Astrocyte (in vitro differentiated cells and primary cell): Measurements from ENCODE around the gene ACOX3.

Experiments
- EZH2 ChIP-seq: IDR thresholded peaks from 2 replicates; pipeline ENCODE4 v1.6.1; 2012; ENCODE audit warnings: mild to moderate bottlenecking, low read length, inconsistent platforms; ENCODE audit not compliant: insufficient read depth
- TF ChIP-seq, protein P1 (sequence below): IDR thresholded peaks from 2 replicates; pipeline ENCODE4 v1.5.1; 2011; ENCODE audit warnings: low read depth, mild to moderate bottlenecking, inconsistent platforms, low read length, moderate library complexity; ENCODE audit not compliant: insufficient read depth

DNA sequence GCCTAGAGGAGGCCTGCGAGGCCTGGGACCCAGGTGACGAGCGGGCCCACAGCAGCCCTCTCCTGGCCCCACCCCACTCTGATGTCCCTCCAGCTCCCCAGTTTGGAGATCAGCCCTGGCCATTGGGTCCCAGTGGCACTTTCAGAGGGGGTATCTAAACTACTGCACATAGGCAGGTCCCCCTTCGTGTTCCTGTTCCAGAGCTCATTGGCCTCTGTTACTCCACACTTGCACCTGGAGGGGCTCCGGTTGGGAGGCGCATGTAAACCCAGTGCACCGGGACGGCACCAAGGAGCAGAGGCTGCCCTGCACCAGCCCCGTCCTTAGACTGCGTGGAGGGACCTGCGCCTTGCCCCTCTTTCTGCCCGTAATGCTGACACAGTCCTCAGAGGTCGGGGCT, 34.3 kb upstream of the ACOX3 start:
- TF ChIP-seq, protein P1, sequence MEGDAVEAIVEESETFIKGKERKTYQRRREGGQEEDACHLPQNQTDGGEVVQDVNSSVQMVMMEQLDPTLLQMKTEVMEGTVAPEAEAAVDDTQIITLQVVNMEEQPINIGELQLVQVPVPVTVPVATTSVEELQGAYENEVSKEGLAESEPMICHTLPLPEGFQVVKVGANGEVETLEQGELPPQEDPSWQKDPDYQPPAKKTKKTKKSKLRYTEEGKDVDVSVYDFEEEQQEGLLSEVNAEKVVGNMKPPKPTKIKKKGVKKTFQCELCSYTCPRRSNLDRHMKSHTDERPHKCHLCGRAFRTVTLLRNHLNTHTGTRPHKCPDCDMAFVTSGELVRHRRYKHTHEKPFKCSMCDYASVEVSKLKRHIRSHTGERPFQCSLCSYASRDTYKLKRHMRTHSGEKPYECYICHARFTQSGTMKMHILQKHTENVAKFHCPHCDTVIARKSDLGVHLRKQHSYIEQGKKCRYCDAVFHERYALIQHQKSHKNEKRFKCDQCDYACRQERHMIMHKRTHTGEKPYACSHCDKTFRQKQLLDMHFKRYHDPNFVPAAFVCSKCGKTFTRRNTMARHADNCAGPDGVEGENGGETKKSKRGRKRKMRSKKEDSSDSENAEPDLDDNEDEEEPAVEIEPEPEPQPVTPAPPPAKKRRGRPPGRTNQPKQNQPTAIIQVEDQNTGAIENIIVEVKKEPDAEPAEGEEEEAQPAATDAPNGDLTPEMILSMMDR: no peak
- no peak for TF ChIP-seq EZH2
